H1 (cell line): ENCODE data around the gene KLF9. TPM values are rescaled to one million over a fixed set of nuclear protein-coding genes. Genes with fewer than 3 reads are reported as not detected.
A peak's percentile ranks its signal among the peaks of the same experiment; 100 is the strongest.

Experiments
- CTCF ChIA-PET: fragments of 300-600 bp; sonication (Branson Sonifier 250); formaldehyde crosslinking; loops from one replicate; lab custom pipeline; 2021; ENCODE audit not compliant: partially characterized antibody; lab: Charles Lee
- POLR2A ChIA-PET: fragments of 300-600 bp; sonication (Branson Sonifier 250); formaldehyde crosslinking; loops from one replicate; lab custom pipeline; 2021; ENCODE audit warnings: inconsistent platforms; ENCODE audit not compliant: partially characterized antibody; lab: Charles Lee
- DNase-seq, 2 experiments: peaks; one replicate each; pipeline versions ENCODE4 v3.0.0 to v3.0.0-alpha.2; 2010 to 2022; ENCODE audit warnings: low spot score in 2 of 2, low read depth in 1 of 2, mixed read lengths in 1 of 2
- FAIRE-seq: peaks from 2 replicates; lab custom pipeline; 2011; peaks lifted over from hg19 to GRCh38; lab: Jason Lieb, UNC
- H2AFZ ChIP-seq: 2 replicates; pipeline ENCODE4 v1.8.1; 2012; ENCODE audit warnings: low read length, inconsistent platforms
- H2AK5ac ChIP-seq: 2 replicates; pipeline ENCODE4 v1.6.1; 2013; ENCODE audit warnings: low read depth, low read length
- H2BK120ac ChIP-seq: replicated peaks from 2 replicates; pipeline ENCODE3; 2013; ENCODE audit warnings: low read depth, low read length, inconsistent platforms
- H2BK12ac ChIP-seq: 2 replicates; pipeline ENCODE4 v1.6.1; 2013; ENCODE audit warnings: low read depth, low read length
- H2BK15ac ChIP-seq: 2 replicates; pipeline ENCODE4 v1.6.1; 2013; ENCODE audit warnings: low read length
- H2BK20ac ChIP-seq: 2 replicates; pipeline ENCODE4 v1.6.1; 2013; ENCODE audit warnings: low read length
- H2BK5ac ChIP-seq: 2 replicates; pipeline ENCODE4 v1.6.1; 2013; ENCODE audit warnings: low read depth, low read length
- H3K14ac ChIP-seq: 2 replicates; pipeline ENCODE4 v1.6.1; 2013; ENCODE audit warnings: inconsistent platforms; ENCODE audit not compliant: insufficient read length
- H3K18ac ChIP-seq: 2 replicates; pipeline ENCODE4 v1.6.1; 2013; ENCODE audit warnings: low read length; ENCODE audit errors: extremely low read depth
- H3K23ac ChIP-seq: 2 replicates; pipeline ENCODE4 v1.6.1; 2013; ENCODE audit warnings: inconsistent platforms; ENCODE audit not compliant: insufficient read length
- H3K23me2 ChIP-seq: 2 replicates; pipeline ENCODE4 v1.6.1; 2013; ENCODE audit warnings: low read depth, low read length
- H3K27ac ChIP-seq: 2 replicates; pipeline ENCODE4 v1.6.1; 2011; ENCODE audit warnings: low read depth, low read length, inconsistent platforms
- H3K27me3 ChIP-seq, 4 experiments: replicated peaks in 1 of 4; 1 replicate in 1 of 4; 2 replicates in 3 of 4; pipeline versions ENCODE4 v1.6.1 to v1.8.1; 2011 to 2013; ENCODE audit warnings: low read length in 3 of 4, mild to moderate bottlenecking in 3 of 4, inconsistent platforms in 2 of 4, mixed read lengths in 2 of 4, moderate library complexity in 1 of 4; ENCODE audit not compliant: control insufficient read depth in 3 of 4, insufficient read depth in 3 of 4; ENCODE audit errors: extremely low read depth in 1 of 4
- H3K36me3 ChIP-seq, 4 experiments: 2 replicates each; pipeline versions ENCODE4 v1.6.1 to v1.8.1; 2011 to 2013; ENCODE audit warnings: mild to moderate bottlenecking in 4 of 4, low read length in 3 of 4, moderate library complexity in 2 of 4, control low read depth in 1 of 4, inconsistent platforms in 1 of 4; ENCODE audit not compliant: insufficient read depth in 4 of 4, control insufficient read depth in 2 of 4
- H3K4ac ChIP-seq: replicated peaks from 2 replicates; pipeline ENCODE3; 2013; ENCODE audit warnings: low read length, low read depth, mixed read lengths, inconsistent platforms; ENCODE audit not compliant: insufficient read length
- H3K4me1 ChIP-seq, 4 experiments: replicated peaks in 1 of 4; 1 replicate in 1 of 4; 2 replicates in 3 of 4; pipeline versions ENCODE4 v1.6.1 to v1.8.1; 2011 to 2013; ENCODE audit warnings: low read length in 3 of 4, inconsistent platforms in 2 of 4, mixed read lengths in 1 of 4; ENCODE audit not compliant: insufficient read depth in 4 of 4, control insufficient read depth in 3 of 4
- H3K4me2 ChIP-seq, 2 experiments: 2 replicates each; pipeline versions ENCODE4 v1.6.1 to v1.8.1; 2011 to 2013; ENCODE audit warnings: low read depth in 2 of 2, low read length in 2 of 2, control low read depth in 1 of 2, inconsistent platforms in 1 of 2, mild to moderate bottlenecking in 1 of 2; ENCODE audit not compliant: insufficient read depth in 1 of 2
- H3K4me3 ChIP-seq, 4 experiments: fragments of 200-600, 300-600 bp in 1 of 4; sonication (generic), shearing (Covaris generic), sonication (Bioruptor Twin) in 1 of 4; 2 replicates each; pipeline versions ENCODE4 v1.5.1 to v1.8.1; 2011 to 2016; ENCODE audit warnings: low read length in 4 of 4, low read depth in 3 of 4, control low read depth in 2 of 4, inconsistent platforms in 2 of 4, mild to moderate bottlenecking in 2 of 4, mixed read lengths in 1 of 4, moderate library complexity in 1 of 4; ENCODE audit not compliant: insufficient read depth in 2 of 4; ENCODE audit errors: extremely low read depth in 1 of 4
- H3K56ac ChIP-seq: replicated peaks from 2 replicates; pipeline ENCODE3; 2013; ENCODE audit warnings: low read depth, mild to moderate bottlenecking, mixed read lengths, low read length, inconsistent platforms; ENCODE audit not compliant: insufficient read length
- H3K79me1 ChIP-seq: 2 replicates; pipeline ENCODE4 v1.6.1; 2013; ENCODE audit warnings: low read depth, low read length, control low read depth
- H3K79me2 ChIP-seq, 2 experiments: 2 replicates each; pipeline versions ENCODE4 v1.6.1 to v1.8.1; 2012 to 2013; ENCODE audit warnings: low read length in 2 of 2, mild to moderate bottlenecking in 2 of 2, inconsistent platforms in 1 of 2; ENCODE audit not compliant: insufficient read depth in 2 of 2, control insufficient read depth in 1 of 2
- H3K9ac ChIP-seq, 4 experiments: replicated peaks in 1 of 4; 1 replicate in 1 of 4; 2 replicates in 3 of 4; pipeline versions ENCODE4 v1.6.1 to v1.8.1; 2011 to 2013; ENCODE audit warnings: low read depth in 3 of 4, low read length in 3 of 4, control low read depth in 2 of 4, mild to moderate bottlenecking in 2 of 4, moderate library complexity in 2 of 4, inconsistent platforms in 1 of 4; ENCODE audit errors: extremely low read depth in 1 of 4
- H3K9me3 ChIP-seq, 2 experiments: 2 replicates each; pipeline versions ENCODE4 v1.6.1 to v1.8.1; 2012 to 2013; ENCODE audit warnings: mild to moderate bottlenecking in 2 of 2, moderate library complexity in 2 of 2, control low read depth in 1 of 2, inconsistent platforms in 1 of 2, low read depth in 1 of 2, low read length in 1 of 2, mixed read lengths in 1 of 2; ENCODE audit not compliant: insufficient read depth in 2 of 2
- H4K20me1 ChIP-seq, 2 experiments: replicated peaks in 1 of 2; 2 replicates each; pipeline versions ENCODE3 to v1.8.1; 2011 to 2013; ENCODE audit warnings: inconsistent platforms in 2 of 2, low read length in 2 of 2, mild to moderate bottlenecking in 1 of 2; ENCODE audit not compliant: insufficient read depth in 2 of 2, control insufficient read depth in 1 of 2
- H4K5ac ChIP-seq: 2 replicates; pipeline ENCODE4 v1.6.1; 2013; ENCODE audit warnings: low read length, low read depth, mixed read lengths, inconsistent platforms; ENCODE audit not compliant: insufficient read length
- H4K8ac ChIP-seq: 2 replicates; pipeline ENCODE4 v1.8.0; 2013; ENCODE audit warnings: mild to moderate bottlenecking, moderate library complexity, low read length, inconsistent platforms; ENCODE audit not compliant: insufficient read depth; ENCODE audit errors: extremely low read depth
- H4K91ac ChIP-seq: replicated peaks from 2 replicates; pipeline ENCODE3; 2013; ENCODE audit warnings: low read length, mixed read lengths, inconsistent platforms; ENCODE audit not compliant: insufficient read length
- EP300 ChIP-seq, 2 experiments: IDR thresholded peaks; 1 replicate in 1 of 2; 2 replicates in 1 of 2; pipeline ENCODE4 v1.6.1; 2011 to 2012; ENCODE audit warnings: low read depth in 2 of 2, low read length in 2 of 2, mild to moderate bottlenecking in 2 of 2, borderline replicate concordance in 1 of 2, inconsistent platforms in 1 of 2, moderate library complexity in 1 of 2
- NANOG ChIP-seq: IDR thresholded peaks from 2 replicates; pipeline ENCODE4 v1.6.1; 2011; ENCODE audit warnings: low read length, low read depth, mild to moderate bottlenecking, inconsistent platforms; ENCODE audit not compliant: insufficient read depth, poor library complexity, severe bottlenecking
- NRF1 ChIP-seq: IDR thresholded peaks from 2 replicates; pipeline ENCODE4 v1.6.1; 2011; ENCODE audit warnings: mild to moderate bottlenecking, low read depth, low read length, improper control_type of control experiment
- PHF8 ChIP-seq: fragments of 200-600 bp; sonication (generic); conservative IDR thresholded peaks from 2 replicates; pipeline ENCODE4 v1.7.1; 2012; ENCODE audit warnings: low read depth, mild to moderate bottlenecking, inconsistent platforms, low read length, moderate library complexity
- RNF2 ChIP-seq: fragments of 200-900, 300-1000 bp; sonication (generic); IDR thresholded peaks from 2 replicates; pipeline ENCODE4 v1.7.1; 2016; ENCODE audit warnings: borderline replicate concordance, low read depth, mild to moderate bottlenecking, antibody characterized with exemption, low read length; ENCODE audit not compliant: poor library complexity, severe bottlenecking; ENCODE audit errors: missing control alignments
- SIRT6 ChIP-seq: IDR thresholded peaks from one replicate; pipeline ENCODE4 v1.7.1; 2012; ENCODE audit warnings: low read length, inconsistent platforms
- SUZ12 ChIP-seq: fragments of 200-600 bp; sonication (generic); IDR thresholded peaks from 2 replicates; pipeline ENCODE4 v1.6.1; 2012; ENCODE audit warnings: mild to moderate bottlenecking, inconsistent platforms, low read length, moderate library complexity, mixed read lengths
- WGBS, 2 experiments: shearing (Covaris generic) in 1 of 2; methylation state at CpG; one replicate each; pipeline versions ENCODE4 v1.1.6 to v1.1.7; 2013 to 2015; ENCODE audit warnings: low lambda C conversion rate in 2 of 2, mixed read lengths in 2 of 2, inconsistent platforms in 1 of 2, low coverage in 1 of 2, missing lambda C conversion rate in 1 of 2; ENCODE audit not compliant: insufficient replicate concordance in 2 of 2, insufficient coverage in 1 of 2, insufficient read length in 1 of 2; ENCODE audit errors: extremely low coverage in 1 of 2, missing lambda C conversion rate in 1 of 2; 5-methylcytosine and 5-hydroxymethylcytosine counted together
- polyA plus RNA-seq, 7 experiments: library from polyadenylated mRNA; depleted of rRNA in 3 of 7; stranded (reverse) in 5 of 7; unstranded in 2 of 7; fragments of >200 nt in 5 of 7; fragments of 200-250 nt in 2 of 7; gene quantifications; 1 replicate in 5 of 7; 2 replicates in 1 of 7; 4 replicates in 1 of 7; pipeline versions ENCODE4 v1.2.1 to v1.2.3, GENCODE V29; 2011 to 2013; ENCODE audit warnings: missing spikeins in 2 of 7, mixed read lengths in 2 of 7
- total RNA-seq: library from RNA; stranded (reverse); fragmentation: NEBNext Ultra II Directional; extraction: Animal tissue kit (Norgen Biotek cat#: 25700); gene quantifications from 2 replicates; pipeline ENCODE4 v1.2.1, GENCODE V29; 2021

KLF9 gene
- total and polyA plus RNA-seq, 2 of the 8 experiments (the other 6 are each of a cell fraction or from before 2014, with no cell fraction given) = 0.47 to 0.82 TPM

DNA sequence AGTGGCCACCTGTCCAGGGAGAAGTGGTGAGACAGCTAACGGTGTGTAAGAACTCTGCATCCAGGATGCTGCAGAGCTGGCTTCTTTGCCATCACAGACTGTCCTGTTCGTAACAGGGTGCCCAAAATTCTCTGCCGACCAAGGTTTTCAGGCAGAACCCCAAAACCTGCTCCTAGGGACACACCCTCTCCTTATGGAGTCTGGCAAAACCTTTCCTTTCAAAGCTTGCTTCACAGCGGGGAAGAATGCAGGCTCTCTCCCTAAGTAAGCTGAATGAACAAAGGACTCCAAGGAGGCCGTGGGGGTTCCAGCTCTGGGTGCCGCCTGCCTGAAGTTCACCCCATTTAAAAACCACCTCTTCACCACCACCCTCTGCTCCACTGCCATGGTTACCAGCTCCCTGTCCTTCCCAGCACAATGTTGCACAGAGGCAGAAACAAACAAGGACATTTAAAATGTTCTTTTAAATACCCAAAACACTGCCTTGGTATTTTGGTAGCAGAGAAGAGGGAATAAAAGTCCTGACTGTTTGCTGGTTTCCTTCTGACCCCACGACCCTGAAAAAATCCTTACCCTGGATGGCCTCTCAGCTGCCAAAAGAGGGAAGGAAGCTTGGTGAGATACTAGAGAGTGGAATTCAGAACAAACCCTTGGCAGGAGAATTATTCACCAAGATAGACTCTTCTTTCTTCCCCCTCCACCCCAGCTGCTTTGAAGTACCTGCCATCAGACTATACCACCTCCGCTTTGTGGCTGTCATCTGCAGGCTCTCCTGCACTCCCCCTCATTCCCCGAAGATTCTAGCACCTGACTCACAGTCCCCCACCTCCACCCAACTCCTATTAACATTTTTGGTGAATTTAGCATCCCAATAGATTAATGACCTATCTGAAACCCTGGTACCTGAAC is 7.1 kb upstream of the KLF9 start:
- H3K18ac ChIP-seq = peak overlapping the region; percentile 75
- peak overlapping the region; percentile 88 for H2BK15ac ChIP-seq
- H3K36me3 ChIP-seq = no peaks in the 10 kb centered on the region
- DNase-seq (peak in 1 of 2 experiments; percentile 48), FAIRE-seq (no peak)
- no peak overlapping the region for H4K91ac ChIP-seq
- peak overlapping the region; percentile 86 for H2AFZ ChIP-seq
- no peak overlapping the region for H2BK120ac ChIP-seq
- H3K56ac ChIP-seq = no peak overlapping the region
- peak overlapping the region; percentile 52 to 81 (median 78); a peak in 7 of 8 replicates for H3K4me3 ChIP-seq
- POLR2A ChIA-PET = interaction anchor here (1.1 to 4.5 kb wide), 5 partner anchors 8 to 181 kb away, joined by 3 to 28 read pairs (median 5); no protein-coding TSS in a partner anchor
- no peak overlapping the region for H3K9ac ChIP-seq
- H3K27me3 ChIP-seq = peaks cover 0 to 4% (median 1%) of the 10 kb centered on the region in 4 experiments; a peak in 4 of 7 replicates
- H3K4me2 ChIP-seq = peak overlapping the region; percentile 84 to 91
- H3K4me1 ChIP-seq = peaks cover 4 to 14% (median 5%) of the 10 kb centered on the region in 4 experiments; a peak in 6 of 7 replicates
- no peak overlapping the region for H3K14ac ChIP-seq
- H3K27ac ChIP-seq = no peak overlapping the region
- H3K79me2 ChIP-seq = no peaks in the 10 kb centered on the region
- 0 out of 2 replicates have a peak overlapping the region, but pooled peaks have one; percentile 39 for H2BK12ac ChIP-seq
- CTCF ChIA-PET = interaction anchor here (0.8 to 1.9 kb wide), 5 partner anchors 55 to 179 kb away, joined by 3 to 6 read pairs (median 3); no protein-coding TSS in a partner anchor
- H3K79me1 ChIP-seq = no peaks in the 10 kb centered on the region
- no peak overlapping the region for H4K8ac ChIP-seq
- H3K23me2 ChIP-seq = peaks cover 25% of the 10 kb centered on the region
- H2AK5ac ChIP-seq = no peak overlapping the region
- no peaks in the 10 kb centered on the region for H4K20me1 ChIP-seq
- H3K4ac ChIP-seq = no peak overlapping the region
- H3K9me3 ChIP-seq = no peaks in the 10 kb centered on the region
- H2BK20ac ChIP-seq = peak overlapping the region; percentile 95; the same call in 1 of the 2 replicates
- no peak overlapping the region for H4K5ac ChIP-seq
- WGBS, 2 experiments = 43% methylated on average over 9 of the region's 9 CpGs; no CpG with 5 or more reads in 1 of the 2 experiments
- peak overlapping the region; percentile 71; the same call in 1 of the 2 replicates for H2BK5ac ChIP-seq
- no peak for TF ChIP-seq EP300 (IDR thresholded peaks at IDR 0.05; ENCODE audit: borderline replicate concordance in 1 of 2, low read depth in 2 of 2, low read length in 2 of 2)
- no peak for TF ChIP-seq NRF1
- TF ChIP-seq PHF8 = no peak
- no peak for TF ChIP-seq RNF2
- TF ChIP-seq SIRT6 = no peak
- TF ChIP-seq NANOG = no peak
- TF ChIP-seq SUZ12 = no peak
- H3K23ac ChIP-seq = no peak overlapping the region
